GM23338 (cell line): Measurements from ENCODE around the gene PGLYRP4. TPM values are rescaled to one million over a fixed set of nuclear protein-coding genes. Genes with fewer than 3 reads are reported as not detected.

Source experiments
- ATAC-seq: fragments of 200-7000 bp; cut with Tn5 transposase; 3 replicates; pipeline ENCODE4 v1.9.1; 2020
- DNase-seq: peaks from one replicate; pipeline ENCODE4 v3.0.0-alpha.2; 2015; ENCODE audit warnings: low spot score
- H2AFZ ChIP-seq: fragments of 200-600 bp; sonication (generic); 2 replicates; pipeline ENCODE4 v1.8.0; 2016; ENCODE audit warnings: antibody characterized with exemption, mild to moderate bottlenecking, moderate library complexity
- H3F3A ChIP-seq: fragments of 200-600 bp; sonication (generic); replicated peaks from 2 replicates; pipeline ENCODE4 v1.8.0; 2017; ENCODE audit warnings: antibody characterized with exemption, mixed run types, low read depth
- H3K27ac ChIP-seq: fragments of 200-600 bp; sonication (generic); 2 replicates; pipeline ENCODE4 v1.6.1; 2016; ENCODE audit warnings: low read depth
- H3K27me3 ChIP-seq: fragments of 200-600 bp; sonication (generic); 2 replicates; pipeline ENCODE4 v1.8.0; 2016; ENCODE audit warnings: mild to moderate bottlenecking, mixed run types, moderate library complexity; ENCODE audit not compliant: insufficient read depth
- H3K36me3 ChIP-seq: fragments of 200-600 bp; sonication (generic); 2 replicates; pipeline ENCODE4 v1.8.0; 2016; ENCODE audit warnings: mild to moderate bottlenecking; ENCODE audit not compliant: insufficient read depth
- H3K4me1 ChIP-seq: fragments of 200-600 bp; sonication (generic); 2 replicates; pipeline ENCODE4 v1.8.0; 2016; ENCODE audit warnings: mild to moderate bottlenecking, moderate library complexity; ENCODE audit not compliant: insufficient read depth
- H3K4me2 ChIP-seq: fragments of 200-600 bp; sonication (generic); 2 replicates; pipeline ENCODE4 v1.7.1; 2017; ENCODE audit warnings: mixed run types
- H3K4me3 ChIP-seq: fragments of 200-600 bp; sonication (generic); 2 replicates; pipeline ENCODE4 v1.6.1; 2016; ENCODE audit warnings: mixed run types
- H3K79me2 ChIP-seq: fragments of 200-600 bp; sonication (generic); replicated peaks from 2 replicates; pipeline ENCODE4 v1.8.0; 2017; ENCODE audit warnings: mild to moderate bottlenecking; ENCODE audit not compliant: insufficient read depth
- H3K9me2 ChIP-seq: fragments of 200-600 bp; sonication (generic); 2 replicates; pipeline ENCODE4 v1.8.0; 2017; ENCODE audit not compliant: insufficient read depth
- H4K20me1 ChIP-seq: fragments of 200-600 bp; sonication (generic); replicated peaks from 2 replicates; pipeline ENCODE4 v1.8.0; 2017; ENCODE audit warnings: mild to moderate bottlenecking; ENCODE audit not compliant: insufficient read depth
- H3K27ac Mint-ChIP-seq: 2 replicates; pipeline ENCODE4 v1.8.0; 2020; ENCODE audit warnings: inconsistent platforms, mild to moderate bottlenecking, moderate library complexity, mixed read lengths
- H3K27me3 Mint-ChIP-seq: 3 replicates; pipeline ENCODE4 v1.8.0; 2022; ENCODE audit warnings: low read depth, mild to moderate bottlenecking, moderate library complexity, mixed read lengths, inconsistent platforms; ENCODE audit not compliant: insufficient read depth, poor library complexity
- H3K36me3 Mint-ChIP-seq: 3 replicates; pipeline ENCODE4 v1.8.0; 2021; ENCODE audit warnings: low read depth, mild to moderate bottlenecking, inconsistent platforms, moderate library complexity, mixed read lengths
- H3K4me1 Mint-ChIP-seq: 3 replicates; pipeline ENCODE4 v1.8.0; 2020; ENCODE audit warnings: mild to moderate bottlenecking, inconsistent platforms, mixed read lengths
- H3K4me3 Mint-ChIP-seq: 3 replicates; pipeline ENCODE4 v1.8.0; 2021; ENCODE audit warnings: moderate library complexity, mild to moderate bottlenecking, inconsistent platforms, mixed read lengths
- H3K9me3 Mint-ChIP-seq: 3 replicates; pipeline ENCODE4 v1.8.0; 2020; ENCODE audit warnings: moderate library complexity, mild to moderate bottlenecking, inconsistent platforms, mixed read lengths
- polyA plus RNA-seq: library from polyadenylated mRNA; unstranded; fragments of >200 nt; fragmentation: Nextera tagmentation; extraction: Ambion mirVana; gene quantifications from 2 replicates; pipeline ENCODE4 v1.2.1, GENCODE V29; 2016
- total RNA-seq: library from RNA; depleted of rRNA; stranded (reverse); fragments of >200 nt; shearing (Covaris generic); gene quantifications from 2 replicates; pipeline ENCODE4 v1.2.3, GENCODE V29; 2014
- TF ChIP-seq, protein P1 (sequence below): fragments of 250-450 bp; sonication (Bioruptor Pico); IDR thresholded peaks from 2 replicates; pipeline ENCODE4 v1.5.0; 2020; ENCODE audit warnings: mild to moderate bottlenecking, moderate library complexity
- TF ChIP-seq, protein P2 (sequence below), 2 experiments: fragments of 200-600 bp in 1 of 2; sonication (generic) in 1 of 2; conservative IDR thresholded peaks; 2 replicates each; pipeline versions ENCODE4 v1.5.1 to v1.6.1; 2016 to 2017; ENCODE audit warnings: antibody characterized with exemption in 2 of 2, low read depth in 2 of 2, mild to moderate bottlenecking in 2 of 2, moderate library complexity in 1 of 2

The PGLYRP4 gene
- total and polyA plus RNA-seq, 2 experiments from 2014 or later, result not detected

DNA sequence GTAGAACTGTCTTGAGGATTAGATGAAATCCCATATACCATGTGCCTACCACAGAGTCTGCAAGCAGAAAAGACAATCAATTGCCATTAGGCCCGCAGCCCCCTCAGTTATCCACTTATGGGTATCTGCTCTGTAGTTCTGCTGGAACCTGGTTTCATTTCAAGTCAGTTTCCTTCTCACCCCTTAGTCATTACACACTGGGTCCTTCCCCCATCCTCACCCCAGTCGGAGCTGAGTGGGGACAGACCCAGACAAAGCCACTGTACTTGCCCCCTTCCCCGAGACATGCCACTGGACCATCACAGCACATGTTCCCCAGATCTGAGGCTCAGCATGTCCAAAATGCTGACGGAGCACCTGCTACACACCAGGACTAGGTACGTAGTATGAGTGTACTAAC is 57.1 kb downstream of the PGLYRP4 start (continued):
- TF ChIP-seq, protein P1, sequence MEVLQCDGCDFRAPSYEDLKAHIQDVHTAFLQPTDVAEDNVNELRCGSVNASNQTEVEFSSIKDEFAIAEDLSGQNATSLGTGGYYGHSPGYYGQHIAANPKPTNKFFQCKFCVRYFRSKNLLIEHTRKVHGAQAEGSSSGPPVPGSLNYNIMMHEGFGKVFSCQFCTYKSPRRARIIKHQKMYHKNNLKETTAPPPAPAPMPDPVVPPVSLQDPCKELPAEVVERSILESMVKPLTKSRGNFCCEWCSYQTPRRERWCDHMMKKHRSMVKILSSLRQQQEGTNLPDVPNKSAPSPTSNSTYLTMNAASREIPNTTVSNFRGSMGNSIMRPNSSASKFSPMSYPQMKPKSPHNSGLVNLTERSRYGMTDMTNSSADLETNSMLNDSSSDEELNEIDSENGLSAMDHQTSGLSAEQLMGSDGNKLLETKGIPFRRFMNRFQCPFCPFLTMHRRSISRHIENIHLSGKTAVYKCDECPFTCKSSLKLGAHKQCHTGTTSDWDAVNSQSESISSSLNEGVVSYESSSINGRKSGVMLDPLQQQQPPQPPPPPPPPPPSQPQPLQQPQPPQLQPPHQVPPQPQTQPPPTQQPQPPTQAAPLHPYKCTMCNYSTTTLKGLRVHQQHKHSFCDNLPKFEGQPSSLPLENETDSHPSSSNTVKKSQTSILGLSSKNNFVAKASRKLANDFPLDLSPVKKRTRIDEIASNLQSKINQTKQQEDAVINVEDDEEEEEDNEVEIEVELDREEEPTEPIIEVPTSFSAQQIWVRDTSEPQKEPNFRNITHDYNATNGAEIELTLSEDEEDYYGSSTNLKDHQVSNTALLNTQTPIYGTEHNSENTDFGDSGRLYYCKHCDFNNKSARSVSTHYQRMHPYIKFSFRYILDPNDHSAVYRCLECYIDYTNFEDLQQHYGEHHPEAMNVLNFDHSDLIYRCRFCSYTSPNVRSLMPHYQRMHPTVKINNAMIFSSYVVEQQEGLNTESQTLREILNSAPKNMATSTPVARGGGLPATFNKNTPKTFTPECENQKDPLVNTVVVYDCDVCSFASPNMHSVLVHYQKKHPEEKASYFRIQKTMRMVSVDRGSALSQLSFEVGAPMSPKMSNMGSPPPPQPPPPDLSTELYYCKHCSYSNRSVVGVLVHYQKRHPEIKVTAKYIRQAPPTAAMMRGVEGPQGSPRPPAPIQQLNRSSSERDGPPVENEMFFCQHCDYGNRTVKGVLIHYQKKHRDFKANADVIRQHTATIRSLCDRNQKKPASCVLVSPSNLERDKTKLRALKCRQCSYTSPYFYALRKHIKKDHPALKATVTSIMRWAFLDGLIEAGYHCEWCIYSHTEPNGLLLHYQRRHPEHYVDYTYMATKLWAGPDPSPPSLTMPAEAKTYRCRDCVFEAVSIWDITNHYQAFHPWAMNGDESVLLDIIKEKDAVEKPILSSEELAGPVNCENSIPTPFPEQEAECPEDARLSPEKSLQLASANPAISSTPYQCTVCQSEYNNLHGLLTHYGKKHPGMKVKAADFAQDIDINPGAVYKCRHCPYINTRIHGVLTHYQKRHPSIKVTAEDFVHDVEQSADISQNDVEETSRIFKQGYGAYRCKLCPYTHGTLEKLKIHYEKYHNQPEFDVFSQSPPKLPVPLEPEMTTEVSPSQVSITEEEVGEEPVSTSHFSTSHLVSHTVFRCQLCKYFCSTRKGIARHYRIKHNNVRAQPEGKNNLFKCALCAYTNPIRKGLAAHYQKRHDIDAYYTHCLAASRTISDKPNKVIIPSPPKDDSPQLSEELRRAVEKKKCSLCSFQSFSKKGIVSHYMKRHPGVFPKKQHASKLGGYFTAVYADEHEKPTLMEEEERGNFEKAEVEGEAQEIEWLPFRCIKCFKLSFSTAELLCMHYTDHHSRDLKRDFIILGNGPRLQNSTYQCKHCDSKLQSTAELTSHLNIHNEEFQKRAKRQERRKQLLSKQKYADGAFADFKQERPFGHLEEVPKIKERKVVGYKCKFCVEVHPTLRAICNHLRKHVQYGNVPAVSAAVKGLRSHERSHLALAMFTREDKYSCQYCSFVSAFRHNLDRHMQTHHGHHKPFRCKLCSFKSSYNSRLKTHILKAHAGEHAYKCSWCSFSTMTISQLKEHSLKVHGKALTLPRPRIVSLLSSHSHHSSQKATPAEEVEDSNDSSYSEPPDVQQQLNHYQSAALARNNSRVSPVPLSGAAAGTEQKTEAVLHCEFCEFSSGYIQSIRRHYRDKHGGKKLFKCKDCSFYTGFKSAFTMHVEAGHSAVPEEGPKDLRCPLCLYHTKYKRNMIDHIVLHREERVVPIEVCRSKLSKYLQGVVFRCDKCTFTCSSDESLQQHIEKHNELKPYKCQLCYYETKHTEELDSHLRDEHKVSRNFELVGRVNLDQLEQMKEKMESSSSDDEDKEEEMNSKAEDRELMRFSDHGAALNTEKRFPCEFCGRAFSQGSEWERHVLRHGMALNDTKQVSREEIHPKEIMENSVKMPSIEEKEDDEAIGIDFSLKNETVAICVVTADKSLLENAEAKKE, result no peak

DNA sequence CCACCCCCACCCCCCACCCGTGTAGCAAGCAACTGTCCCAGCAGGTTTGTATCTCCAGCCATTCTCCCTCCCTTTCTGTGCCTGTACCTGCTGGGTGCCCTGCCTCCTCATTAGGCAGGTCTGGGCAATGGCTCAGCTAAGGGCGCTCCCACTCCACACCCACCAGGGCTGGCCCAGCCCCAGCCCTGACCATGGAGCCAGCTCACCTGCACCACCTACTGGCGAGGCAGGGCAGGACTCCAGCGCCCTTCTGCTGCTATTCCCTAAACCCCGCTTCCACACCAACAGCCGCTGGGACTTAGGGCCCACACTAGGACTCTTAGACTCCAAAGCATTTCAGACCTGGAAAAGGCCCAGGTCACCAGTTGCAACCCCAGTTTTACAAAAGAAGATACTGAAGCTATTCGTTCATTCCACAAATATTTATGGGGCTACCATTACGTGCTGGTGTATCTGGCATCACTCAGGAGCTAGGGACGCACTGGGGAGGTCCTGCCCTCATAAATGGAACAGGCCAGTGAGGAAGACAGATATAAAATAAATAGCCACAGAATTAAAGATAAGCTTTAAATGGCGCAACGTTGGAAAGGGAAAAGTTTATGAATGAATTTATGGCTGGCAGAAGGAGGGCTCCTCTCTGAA is 59.9 kb downstream of the PGLYRP4 start:
- no peak overlapping the region for H3K4me2 ChIP-seq

More for the DNA sequence above, 59.9 kb downstream of the PGLYRP4 start:
- ATAC-seq (peak; percentile 95), DNase-seq (peak; percentile 75)
- Histone ChIP-seq H3K36me3 (no peaks in the 10 kb centered on the region), H4K20me1 (no peaks in the 10 kb centered on the region), H2AFZ (no peak overlapping the region), H3K27ac (no peak overlapping the region), H3K9me2 (peaks cover 3% of the 10 kb centered on the region; the same call in 1 of the 2 replicates), H3K4me3 (no peak overlapping the region), H3F3A (no peaks in the 10 kb centered on the region), H3K27me3 (no peaks in the 10 kb centered on the region), H3K79me2 (no peaks in the 10 kb centered on the region), H3K4me1 (no peaks in the 10 kb centered on the region)
- H3K36me3 Mint-ChIP-seq, result no peaks in the 10 kb centered on the region
- peaks cover 5% of the 10 kb centered on the region for H3K27me3 Mint-ChIP-seq
- no peak overlapping the region for H3K4me3 Mint-ChIP-seq
- TF ChIP-seq, protein P1, result no peak
- TF ChIP-seq, protein P2, sequence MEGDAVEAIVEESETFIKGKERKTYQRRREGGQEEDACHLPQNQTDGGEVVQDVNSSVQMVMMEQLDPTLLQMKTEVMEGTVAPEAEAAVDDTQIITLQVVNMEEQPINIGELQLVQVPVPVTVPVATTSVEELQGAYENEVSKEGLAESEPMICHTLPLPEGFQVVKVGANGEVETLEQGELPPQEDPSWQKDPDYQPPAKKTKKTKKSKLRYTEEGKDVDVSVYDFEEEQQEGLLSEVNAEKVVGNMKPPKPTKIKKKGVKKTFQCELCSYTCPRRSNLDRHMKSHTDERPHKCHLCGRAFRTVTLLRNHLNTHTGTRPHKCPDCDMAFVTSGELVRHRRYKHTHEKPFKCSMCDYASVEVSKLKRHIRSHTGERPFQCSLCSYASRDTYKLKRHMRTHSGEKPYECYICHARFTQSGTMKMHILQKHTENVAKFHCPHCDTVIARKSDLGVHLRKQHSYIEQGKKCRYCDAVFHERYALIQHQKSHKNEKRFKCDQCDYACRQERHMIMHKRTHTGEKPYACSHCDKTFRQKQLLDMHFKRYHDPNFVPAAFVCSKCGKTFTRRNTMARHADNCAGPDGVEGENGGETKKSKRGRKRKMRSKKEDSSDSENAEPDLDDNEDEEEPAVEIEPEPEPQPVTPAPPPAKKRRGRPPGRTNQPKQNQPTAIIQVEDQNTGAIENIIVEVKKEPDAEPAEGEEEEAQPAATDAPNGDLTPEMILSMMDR (conservative IDR thresholded peaks at IDR 0.05; ENCODE audit: low read depth in 2 of 2), result peak; percentile 67 to 90
- peaks cover 8% of the 10 kb centered on the region for H3K4me1 Mint-ChIP-seq
- H3K9me3 Mint-ChIP-seq, result no peaks in the 10 kb centered on the region
- no peak overlapping the region for H3K27ac Mint-ChIP-seq
